HCT116 (cell line): ENCODE measurements around the gene BEND3. TPM values are rescaled to one million over a fixed set of nuclear protein-coding genes. Genes with fewer than 3 reads are reported as not detected.

ENCODE experiments used
- ATAC-seq: fragments of 200-7000 bp; cut with Tn5 transposase; 2 replicates; pipeline ENCODE4 v1.9.1; 2020; ENCODE audit warnings: mild to moderate bottlenecking, moderate library complexity
- BruUV-seq: library from RNA; stranded (reverse); fragments of 400-500 nt; replicated peaks from 2 replicates; lab custom pipeline; 2021; lab: Mats Ljungman, UMichigan
- CTCF ChIA-PET: fragments of 300-600 bp; sonication (Branson Sonifier 250); formaldehyde crosslinking; loops from one replicate; lab custom pipeline; 2021; ENCODE audit warnings: antibody characterized with exemption; lab: Charles Lee
- POLR2A ChIA-PET: fragments of 300-600, 350-600 bp; sonication (Branson Sonifier 250); formaldehyde crosslinking; loops from one replicate; lab custom pipeline; 2021; ENCODE audit warnings: antibody characterized with exemption; lab: Charles Lee
- RAD21 ChIA-PET, 2 experiments: fragments of 300-600 bp; sonication (Branson Sonifier 250); formaldehyde crosslinking; loops; one replicate each; lab custom pipeline; 2023; ENCODE audit warnings: low total read pairs in 2 of 2; ENCODE audit not compliant: uncharacterized antibody in 2 of 2, unreplicated experiment in 2 of 2, low non-redundant PET in 1 of 2; lab: Charles Lee
- DNase-seq: peaks from one replicate; pipeline ENCODE4 v3.0.0-alpha.2; 2010; ENCODE audit warnings: low read depth, low spot score
- H2AFZ ChIP-seq: fragments of 200-600 bp; shearing (Covaris generic), sonication (generic); 2 replicates; pipeline ENCODE4 v1.6.1; 2017; ENCODE audit warnings: low read depth, mixed run types, mixed read lengths, antibody characterized with exemption, low read length; ENCODE audit not compliant: poor library complexity, severe bottlenecking
- H3K27ac ChIP-seq: 2 replicates; pipeline ENCODE4 v1.5.1; 2012; ENCODE audit warnings: low read depth, low read length
- H3K27me3 ChIP-seq: fragments of 200-600 bp; sonication (generic); 2 replicates; pipeline ENCODE4 v1.6.1; 2016; ENCODE audit warnings: mixed run types, low read length, mixed read lengths; ENCODE audit not compliant: insufficient read depth
- H3K36me3 ChIP-seq, 2 experiments: fragments of 200-500 bp in 1 of 2; fragments of 200-600 bp in 1 of 2; sonication (Bioruptor generic) in 1 of 2; sonication (generic) in 1 of 2; 2 replicates each; pipeline versions ENCODE4 v1.5.1 to v1.6.1; 2014 to 2016; ENCODE audit warnings: low read length in 2 of 2, inconsistent platforms in 1 of 2, mixed read lengths in 1 of 2, mixed run types in 1 of 2; ENCODE audit not compliant: insufficient read depth in 2 of 2, control insufficient read depth in 1 of 2
- H3K4me1 ChIP-seq, 2 experiments: fragments of 200-600 bp in 1 of 2; sonication (generic) in 1 of 2; 2 replicates each; pipeline versions ENCODE4 v1.5.1 to v1.6.1; 2012 to 2017; ENCODE audit warnings: low read length in 2 of 2, inconsistent platforms in 1 of 2, mild to moderate bottlenecking in 1 of 2, mixed read lengths in 1 of 2, mixed run types in 1 of 2, moderate library complexity in 1 of 2; ENCODE audit not compliant: insufficient read depth in 2 of 2, control insufficient read depth in 1 of 2
- H3K4me2 ChIP-seq: fragments of 200-600 bp; sonication (generic); 2 replicates; pipeline ENCODE4 v1.6.1; 2017; ENCODE audit warnings: mixed run types, low read length, mixed read lengths
- H3K4me3 ChIP-seq, 2 experiments: fragments of 200-600 bp in 1 of 2; sonication (generic) in 1 of 2; replicated peaks in 1 of 2; 2 replicates each; pipeline ENCODE4 v1.5.1; 2011 to 2016; ENCODE audit warnings: low read length in 2 of 2, control low read depth in 1 of 2, low read depth in 1 of 2, mild to moderate bottlenecking in 1 of 2, mixed read lengths in 1 of 2, mixed run types in 1 of 2
- H3K79me2 ChIP-seq: fragments of 200-600 bp; sonication (generic); 2 replicates; pipeline ENCODE4 v1.6.1; 2017; ENCODE audit warnings: mild to moderate bottlenecking, mixed run types, low read length, moderate library complexity, mixed read lengths; ENCODE audit not compliant: insufficient read depth
- H3K9ac ChIP-seq: fragments of 200-600 bp; sonication (generic); 2 replicates; pipeline ENCODE4 v1.6.1; 2016; ENCODE audit warnings: low read length, mixed read lengths
- H3K9me2 ChIP-seq: fragments of 200-600 bp; sonication (generic), shearing (Covaris generic); 2 replicates; pipeline ENCODE4 v1.6.1; 2017; ENCODE audit warnings: mixed run types, mild to moderate bottlenecking, moderate library complexity; ENCODE audit not compliant: insufficient read depth
- H3K9me3 ChIP-seq, 2 experiments: fragments of 200-500 bp in 1 of 2; fragments of 200-600 bp in 1 of 2; sonication (Bioruptor generic) in 1 of 2; sonication (generic) in 1 of 2; 2 replicates each; pipeline ENCODE4 v1.6.1; 2014 to 2017; ENCODE audit warnings: low read length in 2 of 2, mixed read lengths in 2 of 2, inconsistent platforms in 1 of 2, low read depth in 1 of 2, mild to moderate bottlenecking in 1 of 2, mixed run types in 1 of 2, moderate library complexity in 1 of 2; ENCODE audit not compliant: control insufficient read depth in 1 of 2, insufficient read depth in 1 of 2
- H4K20me1 ChIP-seq: fragments of 200-600 bp; sonication (generic), shearing (Covaris generic); 2 replicates; pipeline ENCODE4 v1.6.1; 2017; ENCODE audit warnings: mixed run types, mild to moderate bottlenecking, moderate library complexity; ENCODE audit not compliant: insufficient read depth
- ATF3 ChIP-seq: IDR thresholded peaks from 2 replicates; pipeline ENCODE4 v1.6.1; 2012
- CBX3 ChIP-seq: IDR thresholded peaks from 2 replicates; pipeline ENCODE4 v1.6.1; 2012; ENCODE audit warnings: low read depth
- CEBPB ChIP-seq: IDR thresholded peaks from 2 replicates; pipeline ENCODE4 v1.6.1; 2012; ENCODE audit warnings: low read depth
- CTCF ChIP-seq, 3 experiments: fragments of 200-600 bp in 1 of 3; sonication (generic) in 1 of 3; IDR thresholded peaks in 2 of 3; conservative IDR thresholded peaks in 1 of 3; 2 replicates each; pipeline ENCODE4 v1.5.1; 2012 to 2017; ENCODE audit warnings: low read depth in 2 of 3, low read length in 2 of 3, antibody characterized with exemption in 1 of 3, borderline replicate concordance in 1 of 3, control low read depth in 1 of 3, mild to moderate bottlenecking in 1 of 3, mixed read lengths in 1 of 3, mixed run types in 1 of 3, moderate library complexity in 1 of 3; ENCODE audit not compliant: insufficient read depth in 1 of 3
- EGR1 ChIP-seq: IDR thresholded peaks from 2 replicates; pipeline ENCODE4 v1.6.1; 2012; ENCODE audit warnings: low read depth
- ELF1 ChIP-seq: IDR thresholded peaks from 2 replicates; pipeline ENCODE4 v1.6.1; 2012; ENCODE audit warnings: low read depth, borderline replicate concordance
- FOSL1 ChIP-seq: IDR thresholded peaks from 2 replicates; pipeline ENCODE4 v1.6.1; 2012; ENCODE audit warnings: low read depth
- JUND ChIP-seq: IDR thresholded peaks from 2 replicates; pipeline ENCODE4 v1.6.1; 2012
- MAX ChIP-seq: IDR thresholded peaks from 2 replicates; pipeline ENCODE4 v1.6.1; 2012
- POLR2A ChIP-seq: IDR thresholded peaks from 2 replicates; pipeline ENCODE4 v1.7.0; 2011; ENCODE audit warnings: borderline replicate concordance; ENCODE audit not compliant: insufficient read depth, insufficient read length; ENCODE audit errors: extremely low read depth
- RAD21 ChIP-seq: IDR thresholded peaks from 2 replicates; pipeline ENCODE4 v1.6.1; 2012; ENCODE audit warnings: low read depth, mild to moderate bottlenecking
- REST ChIP-seq: IDR thresholded peaks from 2 replicates; pipeline ENCODE4 v1.6.1; 2012; ENCODE audit warnings: low read depth
- SIN3A ChIP-seq: IDR thresholded peaks from 2 replicates; pipeline ENCODE4 v1.6.1; 2012; ENCODE audit warnings: low read depth
- SP1 ChIP-seq: IDR thresholded peaks from 2 replicates; pipeline ENCODE4 v1.6.1; 2012; ENCODE audit warnings: low read depth
- SRF ChIP-seq: IDR thresholded peaks from 2 replicates; pipeline ENCODE4 v1.6.1; 2012; ENCODE audit warnings: low read depth
- TCF7L2 ChIP-seq: IDR thresholded peaks from 2 replicates; pipeline ENCODE4 v1.7.0; 2011; ENCODE audit warnings: borderline replicate concordance, inconsistent platforms; ENCODE audit not compliant: insufficient read depth, insufficient read length; ENCODE audit errors: extremely low read depth
- YY1 ChIP-seq: IDR thresholded peaks from 2 replicates; pipeline ENCODE4 v1.6.1; 2011; ENCODE audit warnings: low read length, low read depth, moderate library complexity, mild to moderate bottlenecking; ENCODE audit not compliant: insufficient replicate concordance; ENCODE audit errors: extremely low read depth
- ZBTB33 ChIP-seq: IDR thresholded peaks from 2 replicates; pipeline ENCODE4 v1.6.1; 2011; ENCODE audit warnings: mild to moderate bottlenecking, low read length, moderate library complexity; ENCODE audit not compliant: insufficient replicate concordance; ENCODE audit errors: extremely low read depth
- ZNF274 ChIP-seq: fragments of 200-500 bp; sonication (Bioruptor generic); IDR thresholded peaks from 2 replicates; pipeline ENCODE4 v1.6.1; 2014; ENCODE audit warnings: mild to moderate bottlenecking, low read depth, low read length, inconsistent platforms
- intact Hi-C: fragments of 100-400 bp; cut with micrococcal nuclease; formaldehyde crosslinking; loops from 2 replicates; pipeline ENCODE4 v1.10.0; 2022
- total RNA-seq: library from RNA; stranded (reverse); gene quantifications from one replicate; pipeline ENCODE4 v1.2.1, GENCODE V29; 2021; ENCODE audit not compliant: unreplicated experiment

BEND3 gene
- total RNA-seq, 1 experiment from 2014 or later: 6.3 TPM

GRCh38 chr6:107114213-107114925 is 946 bp downstream of the BEND3 start:
- RAD21 ChIA-PET: no interaction called here
- H3K4me3 ChIP-seq: peak overlapping the region; percentile 53 to 66
- no peaks in the 10 kb centered on the region for H3K27me3 ChIP-seq
- H2AFZ ChIP-seq: peak overlapping the region; percentile 42
- peak; percentile 76 for ATAC-seq
- H3K4me2 ChIP-seq: peak overlapping the region; percentile 93
- BruUV-seq: no TSS peak
- CTCF ChIA-PET: interaction anchor here (0.6 to 1.4 kb wide), 12 partner anchors 10 to 779 kb away, joined by 3 to 5 read pairs (median 3); no protein-coding TSS in a partner anchor
- intact Hi-C loops: loop anchor here (5.0 kb wide), 1 partner anchor 667 kb away; no protein-coding TSS in a partner anchor
- H3K9me3 ChIP-seq: no peaks in the 10 kb centered on the region
- peak; percentile 52 for DNase-seq
- no peaks in the 10 kb centered on the region for H3K79me2 ChIP-seq
- H3K9me2 ChIP-seq: no peaks in the 10 kb centered on the region
- H4K20me1 ChIP-seq: no peaks in the 10 kb centered on the region
- H3K27ac ChIP-seq: peak overlapping the region; percentile 77
- peak overlapping the region; percentile 62 for H3K9ac ChIP-seq
- H3K36me3 ChIP-seq: no peaks in the 10 kb centered on the region
- peaks cover 18 to 31% of the 10 kb centered on the region in 2 experiments; a peak in 3 of 4 replicates for H3K4me1 ChIP-seq
- POLR2A ChIA-PET: no interaction called here
- TF ChIP-seq CTCF (IDR thresholded peaks at IDR 0.05 in 2 of 3, conservative IDR thresholded peaks at IDR 0.05 in 1 of 3; ENCODE audit: borderline replicate concordance in 1 of 3, insufficient read depth in 1 of 3, low read depth in 2 of 3, low read length in 2 of 3): peak; percentile 21 to 66 (median 61); a peak in 4 of 6 replicates
- TF ChIP-seq ATF3: no peak
- no peak for TF ChIP-seq SP1
- TF ChIP-seq REST: no peak
- TF ChIP-seq SIN3A: no peak
- no peak; the same call in 1 of the 2 replicates for TF ChIP-seq EGR1
- peak; percentile 69 for TF ChIP-seq MAX
- TF ChIP-seq CBX3: peak; percentile 18; the same call in 1 of the 2 replicates
- TF ChIP-seq CEBPB: no peak
- peak; percentile 47 for TF ChIP-seq RAD21
- 0 out of 2 replicates have a peak, but pooled peaks have one; percentile 18 for TF ChIP-seq SRF
- TF ChIP-seq JUND: no peak
- TF ChIP-seq ZNF274: no peak
- TF ChIP-seq FOSL1: no peak
- TF ChIP-seq ZBTB33: no peak
- no peak for TF ChIP-seq ELF1
- peak; percentile 65 for TF ChIP-seq YY1
- TF ChIP-seq POLR2A: no peak
- TF ChIP-seq TCF7L2: no peak
